Smooth muscle cell (in vitro differentiated cells): Measurements from ENCODE around the gene MANSC4. TPM values are rescaled to one million over a fixed set of nuclear protein-coding genes. Genes with fewer than 3 reads are reported as not detected.

Experiments
- DNase-seq: peaks from one replicate; lab custom pipeline; 2025; ENCODE audit not compliant: unreplicated experiment; lab: John Stamatoyannopoulos, UW
- H2AFZ ChIP-seq: fragments of 200-600 bp; sonication (generic); 2 replicates; pipeline ENCODE4 v1.6.0; 2016; ENCODE audit warnings: antibody characterized with exemption, low read depth, mild to moderate bottlenecking
- H3F3A ChIP-seq: fragments of 200-600 bp; sonication (generic); 2 replicates; pipeline ENCODE4 v1.6.0; 2017; ENCODE audit warnings: antibody characterized with exemption, low read depth
- H3K27ac ChIP-seq: fragments of 200-600 bp; sonication (generic); 2 replicates; pipeline ENCODE4 v1.5.1; 2016; ENCODE audit warnings: low read depth, mild to moderate bottlenecking
- H3K27me3 ChIP-seq: fragments of 200-600 bp; sonication (generic); 2 replicates; pipeline ENCODE4 v1.6.1; 2016; ENCODE audit warnings: low read depth, mild to moderate bottlenecking
- H3K36me3 ChIP-seq: fragments of 200-600 bp; sonication (generic); 2 replicates; pipeline ENCODE4 v1.5.1; 2016; ENCODE audit warnings: low read depth
- H3K4me1 ChIP-seq: fragments of 200-600 bp; sonication (generic); 2 replicates; pipeline ENCODE4 v1.5.1; 2016; ENCODE audit warnings: low read depth
- H3K4me2 ChIP-seq: fragments of 200-600 bp; sonication (generic); 2 replicates; pipeline ENCODE4 v1.6.0; 2016; ENCODE audit warnings: mild to moderate bottlenecking
- H3K4me3 ChIP-seq: fragments of 200-600 bp; sonication (generic); 2 replicates; pipeline ENCODE4 v1.5.1; 2016; ENCODE audit warnings: mild to moderate bottlenecking
- H3K79me2 ChIP-seq: fragments of 200-600 bp; sonication (generic); 2 replicates; pipeline ENCODE4 v1.6.0; 2016; ENCODE audit warnings: low read depth, mild to moderate bottlenecking
- H3K9ac ChIP-seq: fragments of 200-600 bp; sonication (generic); 2 replicates; pipeline ENCODE4 v1.6.0; 2016; ENCODE audit warnings: low read depth
- H3K9me3 ChIP-seq: fragments of 200-600 bp; sonication (generic); replicated peaks from 2 replicates; pipeline ENCODE4 v1.5.1; 2016; ENCODE audit warnings: low read depth
- H4K20me1 ChIP-seq: fragments of 200-600 bp; sonication (generic); 2 replicates; pipeline ENCODE4 v1.6.0; 2016; ENCODE audit warnings: low read depth
- WGBS: methylation state at CpG from one replicate; pipeline ENCODE4 v1.1.7; 2016; ENCODE audit warnings: low lambda C conversion rate; 5-methylcytosine and 5-hydroxymethylcytosine counted together
- polyA plus RNA-seq: library from polyadenylated mRNA; unstranded; fragments of >200 nt; fragmentation: Nextera tagmentation; extraction: Ambion mirVana; gene quantifications from 2 replicates; pipeline ENCODE4 v1.2.1, GENCODE V29; 2016
- total RNA-seq: library from RNA; depleted of rRNA; stranded (reverse); fragments of >200 nt; gene quantifications from 2 replicates; pipeline ENCODE4 v1.2.3, GENCODE V29; 2014
- TF ChIP-seq, protein P1 (sequence below): fragments of 200-600 bp; sonication (generic); IDR thresholded peaks from 2 replicates; pipeline ENCODE4 v1.5.1; 2017; ENCODE audit warnings: borderline replicate concordance, mild to moderate bottlenecking, antibody characterized with exemption; ENCODE audit not compliant: insufficient read depth, poor library complexity, severe bottlenecking

MANSC4 gene
- total and polyA plus RNA-seq, 2 experiments from 2014 or later, result 0.47 to 2.9 TPM

DNA sequence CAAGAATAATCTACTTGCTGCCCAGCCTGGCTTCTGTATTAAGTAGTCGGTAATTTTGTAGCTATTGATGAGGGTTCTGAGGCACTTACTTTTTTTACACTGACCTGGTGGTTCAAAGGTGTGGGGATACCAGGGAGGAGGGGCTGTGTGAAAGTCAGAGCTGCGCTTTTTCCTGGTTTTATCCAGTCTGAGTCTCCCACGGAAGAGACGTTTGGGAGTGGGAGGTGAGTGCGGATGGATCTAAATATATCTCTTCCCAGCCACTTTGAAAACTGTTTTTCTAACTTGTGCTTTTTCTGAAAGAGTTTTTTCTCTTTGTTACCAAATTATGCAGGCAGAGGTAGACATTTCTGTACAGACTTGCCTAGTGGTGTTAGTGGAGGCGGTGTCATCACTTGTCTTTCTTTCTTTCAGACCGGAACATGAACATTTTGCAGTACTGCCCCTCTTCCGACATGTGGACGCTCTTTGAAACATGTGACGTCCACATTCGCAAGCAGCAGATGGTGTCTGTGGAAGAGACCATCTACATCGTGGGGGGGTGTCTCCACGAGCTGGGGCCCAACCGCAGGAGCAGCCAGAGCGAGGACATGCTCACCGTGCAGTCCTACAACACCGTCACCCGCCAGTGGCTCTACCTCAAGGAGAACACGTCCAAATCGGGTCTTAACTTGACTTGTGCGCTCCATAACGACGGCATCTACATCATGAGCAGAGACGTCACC lies 17.4 kb upstream of the MANSC4 start:
- Histone ChIP-seq H3K4me2 (no peak overlapping the region), H3K79me2 (peaks cover 17% of the 10 kb centered on the region), H4K20me1 (no peaks in the 10 kb centered on the region), H3F3A (peaks cover 6% of the 10 kb centered on the region), H3K9me3 (no peaks in the 10 kb centered on the region), H2AFZ (no peak overlapping the region), H3K9ac (no peak overlapping the region), H3K4me3 (no peak overlapping the region), H3K36me3 (peaks cover 25% of the 10 kb centered on the region), H3K4me1 (no peaks in the 10 kb centered on the region), H3K27ac (no peak overlapping the region), H3K27me3 (no peaks in the 10 kb centered on the region)
- WGBS, result 95% methylated on average over 24 of the region's 24 CpGs
- TF ChIP-seq, protein P1, sequence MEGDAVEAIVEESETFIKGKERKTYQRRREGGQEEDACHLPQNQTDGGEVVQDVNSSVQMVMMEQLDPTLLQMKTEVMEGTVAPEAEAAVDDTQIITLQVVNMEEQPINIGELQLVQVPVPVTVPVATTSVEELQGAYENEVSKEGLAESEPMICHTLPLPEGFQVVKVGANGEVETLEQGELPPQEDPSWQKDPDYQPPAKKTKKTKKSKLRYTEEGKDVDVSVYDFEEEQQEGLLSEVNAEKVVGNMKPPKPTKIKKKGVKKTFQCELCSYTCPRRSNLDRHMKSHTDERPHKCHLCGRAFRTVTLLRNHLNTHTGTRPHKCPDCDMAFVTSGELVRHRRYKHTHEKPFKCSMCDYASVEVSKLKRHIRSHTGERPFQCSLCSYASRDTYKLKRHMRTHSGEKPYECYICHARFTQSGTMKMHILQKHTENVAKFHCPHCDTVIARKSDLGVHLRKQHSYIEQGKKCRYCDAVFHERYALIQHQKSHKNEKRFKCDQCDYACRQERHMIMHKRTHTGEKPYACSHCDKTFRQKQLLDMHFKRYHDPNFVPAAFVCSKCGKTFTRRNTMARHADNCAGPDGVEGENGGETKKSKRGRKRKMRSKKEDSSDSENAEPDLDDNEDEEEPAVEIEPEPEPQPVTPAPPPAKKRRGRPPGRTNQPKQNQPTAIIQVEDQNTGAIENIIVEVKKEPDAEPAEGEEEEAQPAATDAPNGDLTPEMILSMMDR, result no peak
- no peak for DNase-seq

GRCh38 chr12:27796128-27796527 lies 16.1 kb upstream of the MANSC4 start:
- Histone ChIP-seq H2AFZ (no peak overlapping the region), H3K4me1 (no peaks in the 10 kb centered on the region), H3K79me2 (peaks cover 29% of the 10 kb centered on the region), H3K9ac (no peak overlapping the region), H3K36me3 (peaks cover 31% of the 10 kb centered on the region), H3F3A (peaks cover 6% of the 10 kb centered on the region), H3K27ac (peak overlapping the region; percentile 45), H3K4me2 (no peak overlapping the region), H3K4me3 (no peak overlapping the region), H4K20me1 (peaks cover 11% of the 10 kb centered on the region), H3K9me3 (no peaks in the 10 kb centered on the region), H3K27me3 (no peaks in the 10 kb centered on the region)
- WGBS, result 74% methylated on average over 7 of the region's 7 CpGs
- DNase-seq, result no peak
- TF ChIP-seq, protein P1, result no peak

DNA sequence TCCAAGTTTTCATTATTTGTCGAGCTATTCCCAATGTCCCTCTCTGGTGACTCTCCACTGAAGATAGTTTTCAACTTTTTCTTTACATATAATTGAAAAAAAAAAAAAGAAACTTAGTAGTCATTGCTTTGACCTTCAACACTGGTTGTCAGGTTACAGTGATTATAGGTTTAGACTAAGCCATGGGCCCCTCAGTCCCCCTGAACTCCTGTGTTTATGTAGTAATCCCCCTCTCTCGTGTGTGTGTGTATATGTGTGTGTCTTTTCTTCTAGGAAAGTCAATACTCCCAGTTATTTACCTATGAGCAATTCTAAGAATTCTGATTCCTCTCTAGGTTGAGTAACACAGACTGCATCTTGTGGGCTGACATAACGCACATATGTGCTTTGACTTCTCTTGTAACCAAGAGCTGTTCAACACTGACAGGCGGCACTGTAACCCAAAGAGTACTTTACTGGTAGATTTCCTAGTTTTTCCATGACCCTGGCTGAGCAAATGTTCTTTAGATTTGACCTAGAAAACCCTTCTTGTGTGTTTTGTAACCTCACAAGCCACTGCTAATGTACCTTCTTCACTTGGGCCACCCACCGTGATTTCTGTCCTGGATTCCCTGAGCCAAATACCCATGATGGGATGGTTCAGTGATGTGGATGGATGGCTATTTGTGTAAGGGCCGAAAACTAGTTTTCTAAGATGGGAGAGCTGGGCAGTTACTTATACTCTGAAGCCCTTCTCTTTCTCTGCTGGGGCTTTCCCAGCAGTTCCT lies 15.0 kb upstream of the MANSC4 start:
- Histone ChIP-seq H3K4me1 (no peaks in the 10 kb centered on the region), H4K20me1 (peaks cover 21% of the 10 kb centered on the region), H3K9ac (no peak overlapping the region), H3K4me3 (no peak overlapping the region), H2AFZ (no peak overlapping the region), H3K4me2 (no peak overlapping the region), H3K79me2 (peaks cover 40% of the 10 kb centered on the region), H3K36me3 (peaks cover 31% of the 10 kb centered on the region), H3K27ac (peak overlapping the region; percentile 45), H3F3A (peaks cover 6% of the 10 kb centered on the region), H3K27me3 (no peaks in the 10 kb centered on the region), H3K9me3 (no peaks in the 10 kb centered on the region)
- TF ChIP-seq, protein P1, result no peak
- DNase-seq, result no peak
- 91% methylated on average over 6 of the region's 6 CpGs for WGBS
